H1 (cell line): ENCODE results near the gene STT3B. TPM values are rescaled to one million over a fixed set of nuclear protein-coding genes. Genes with fewer than 3 reads are reported as not detected.

ENCODE experiments used
- CTCF ChIA-PET: fragments of 300-600 bp; sonication (Branson Sonifier 250); formaldehyde crosslinking; loops from one replicate; lab custom pipeline; 2021; ENCODE audit not compliant: partially characterized antibody; lab: Charles Lee
- POLR2A ChIA-PET: fragments of 300-600 bp; sonication (Branson Sonifier 250); formaldehyde crosslinking; loops from one replicate; lab custom pipeline; 2021; ENCODE audit warnings: inconsistent platforms; ENCODE audit not compliant: partially characterized antibody; lab: Charles Lee
- DNase-seq, 2 experiments: peaks; one replicate each; pipeline versions ENCODE4 v3.0.0 to v3.0.0-alpha.2; 2010 to 2022; ENCODE audit warnings: low spot score in 2 of 2, low read depth in 1 of 2, mixed read lengths in 1 of 2
- FAIRE-seq: peaks from 2 replicates; lab custom pipeline; 2011; peaks lifted over from hg19 to GRCh38; lab: Jason Lieb, UNC
- H2AFZ ChIP-seq: 2 replicates; pipeline ENCODE4 v1.8.1; 2012; ENCODE audit warnings: low read length, inconsistent platforms
- H2AK5ac ChIP-seq: 2 replicates; pipeline ENCODE4 v1.6.1; 2013; ENCODE audit warnings: low read depth, low read length
- H2BK120ac ChIP-seq: replicated peaks from 2 replicates; pipeline ENCODE3; 2013; ENCODE audit warnings: low read depth, low read length, inconsistent platforms
- H2BK12ac ChIP-seq: 2 replicates; pipeline ENCODE4 v1.6.1; 2013; ENCODE audit warnings: low read depth, low read length
- H2BK15ac ChIP-seq: 2 replicates; pipeline ENCODE4 v1.6.1; 2013; ENCODE audit warnings: low read length
- H2BK20ac ChIP-seq: 2 replicates; pipeline ENCODE4 v1.6.1; 2013; ENCODE audit warnings: low read length
- H2BK5ac ChIP-seq: 2 replicates; pipeline ENCODE4 v1.6.1; 2013; ENCODE audit warnings: low read depth, low read length
- H3K14ac ChIP-seq: 2 replicates; pipeline ENCODE4 v1.6.1; 2013; ENCODE audit warnings: inconsistent platforms; ENCODE audit not compliant: insufficient read length
- H3K18ac ChIP-seq: 2 replicates; pipeline ENCODE4 v1.6.1; 2013; ENCODE audit warnings: low read length; ENCODE audit errors: extremely low read depth
- H3K23ac ChIP-seq: 2 replicates; pipeline ENCODE4 v1.6.1; 2013; ENCODE audit warnings: inconsistent platforms; ENCODE audit not compliant: insufficient read length
- H3K23me2 ChIP-seq: 2 replicates; pipeline ENCODE4 v1.6.1; 2013; ENCODE audit warnings: low read depth, low read length
- H3K27ac ChIP-seq: 2 replicates; pipeline ENCODE4 v1.6.1; 2011; ENCODE audit warnings: low read depth, low read length, inconsistent platforms
- H3K27me3 ChIP-seq, 4 experiments: replicated peaks in 1 of 4; 1 replicate in 1 of 4; 2 replicates in 3 of 4; pipeline versions ENCODE4 v1.6.1 to v1.8.1; 2011 to 2013; ENCODE audit warnings: low read length in 3 of 4, mild to moderate bottlenecking in 3 of 4, inconsistent platforms in 2 of 4, mixed read lengths in 2 of 4, moderate library complexity in 1 of 4; ENCODE audit not compliant: control insufficient read depth in 3 of 4, insufficient read depth in 3 of 4; ENCODE audit errors: extremely low read depth in 1 of 4
- H3K36me3 ChIP-seq, 4 experiments: 2 replicates each; pipeline versions ENCODE4 v1.6.1 to v1.8.1; 2011 to 2013; ENCODE audit warnings: mild to moderate bottlenecking in 4 of 4, low read length in 3 of 4, moderate library complexity in 2 of 4, control low read depth in 1 of 4, inconsistent platforms in 1 of 4; ENCODE audit not compliant: insufficient read depth in 4 of 4, control insufficient read depth in 2 of 4
- H3K4ac ChIP-seq: replicated peaks from 2 replicates; pipeline ENCODE3; 2013; ENCODE audit warnings: low read length, low read depth, mixed read lengths, inconsistent platforms; ENCODE audit not compliant: insufficient read length
- H3K4me1 ChIP-seq, 4 experiments: replicated peaks in 1 of 4; 1 replicate in 1 of 4; 2 replicates in 3 of 4; pipeline versions ENCODE4 v1.6.1 to v1.8.1; 2011 to 2013; ENCODE audit warnings: low read length in 3 of 4, inconsistent platforms in 2 of 4, mixed read lengths in 1 of 4; ENCODE audit not compliant: insufficient read depth in 4 of 4, control insufficient read depth in 3 of 4
- H3K4me2 ChIP-seq, 2 experiments: 2 replicates each; pipeline versions ENCODE4 v1.6.1 to v1.8.1; 2011 to 2013; ENCODE audit warnings: low read depth in 2 of 2, low read length in 2 of 2, control low read depth in 1 of 2, inconsistent platforms in 1 of 2, mild to moderate bottlenecking in 1 of 2; ENCODE audit not compliant: insufficient read depth in 1 of 2
- H3K4me3 ChIP-seq, 4 experiments: fragments of 200-600, 300-600 bp in 1 of 4; sonication (generic), shearing (Covaris generic), sonication (Bioruptor Twin) in 1 of 4; 2 replicates each; pipeline versions ENCODE4 v1.5.1 to v1.8.1; 2011 to 2016; ENCODE audit warnings: low read length in 4 of 4, low read depth in 3 of 4, control low read depth in 2 of 4, inconsistent platforms in 2 of 4, mild to moderate bottlenecking in 2 of 4, mixed read lengths in 1 of 4, moderate library complexity in 1 of 4; ENCODE audit not compliant: insufficient read depth in 2 of 4; ENCODE audit errors: extremely low read depth in 1 of 4
- H3K56ac ChIP-seq: replicated peaks from 2 replicates; pipeline ENCODE3; 2013; ENCODE audit warnings: low read depth, mild to moderate bottlenecking, mixed read lengths, low read length, inconsistent platforms; ENCODE audit not compliant: insufficient read length
- H3K79me1 ChIP-seq: 2 replicates; pipeline ENCODE4 v1.6.1; 2013; ENCODE audit warnings: low read depth, low read length, control low read depth
- H3K79me2 ChIP-seq, 2 experiments: 2 replicates each; pipeline versions ENCODE4 v1.6.1 to v1.8.1; 2012 to 2013; ENCODE audit warnings: low read length in 2 of 2, mild to moderate bottlenecking in 2 of 2, inconsistent platforms in 1 of 2; ENCODE audit not compliant: insufficient read depth in 2 of 2, control insufficient read depth in 1 of 2
- H3K9ac ChIP-seq, 4 experiments: replicated peaks in 1 of 4; 1 replicate in 1 of 4; 2 replicates in 3 of 4; pipeline versions ENCODE4 v1.6.1 to v1.8.1; 2011 to 2013; ENCODE audit warnings: low read depth in 3 of 4, low read length in 3 of 4, control low read depth in 2 of 4, mild to moderate bottlenecking in 2 of 4, moderate library complexity in 2 of 4, inconsistent platforms in 1 of 4; ENCODE audit errors: extremely low read depth in 1 of 4
- H3K9me3 ChIP-seq, 2 experiments: 2 replicates each; pipeline versions ENCODE4 v1.6.1 to v1.8.1; 2012 to 2013; ENCODE audit warnings: mild to moderate bottlenecking in 2 of 2, moderate library complexity in 2 of 2, control low read depth in 1 of 2, inconsistent platforms in 1 of 2, low read depth in 1 of 2, low read length in 1 of 2, mixed read lengths in 1 of 2; ENCODE audit not compliant: insufficient read depth in 2 of 2
- H4K20me1 ChIP-seq, 2 experiments: replicated peaks in 1 of 2; 2 replicates each; pipeline versions ENCODE3 to v1.8.1; 2011 to 2013; ENCODE audit warnings: inconsistent platforms in 2 of 2, low read length in 2 of 2, mild to moderate bottlenecking in 1 of 2; ENCODE audit not compliant: insufficient read depth in 2 of 2, control insufficient read depth in 1 of 2
- H4K5ac ChIP-seq: 2 replicates; pipeline ENCODE4 v1.6.1; 2013; ENCODE audit warnings: low read length, low read depth, mixed read lengths, inconsistent platforms; ENCODE audit not compliant: insufficient read length
- H4K8ac ChIP-seq: 2 replicates; pipeline ENCODE4 v1.8.0; 2013; ENCODE audit warnings: mild to moderate bottlenecking, moderate library complexity, low read length, inconsistent platforms; ENCODE audit not compliant: insufficient read depth; ENCODE audit errors: extremely low read depth
- H4K91ac ChIP-seq: replicated peaks from 2 replicates; pipeline ENCODE3; 2013; ENCODE audit warnings: low read length, mixed read lengths, inconsistent platforms; ENCODE audit not compliant: insufficient read length
- ASH2L ChIP-seq: fragments of 200-600, 300-600 bp; sonication (generic); IDR thresholded peaks from one replicate; pipeline ENCODE4 v1.7.1; 2017; ENCODE audit warnings: low read length
- BRCA1 ChIP-seq: IDR thresholded peaks from 2 replicates; pipeline ENCODE4 v1.6.1; 2012; ENCODE audit warnings: low read depth, low read length, improper control_type of control experiment
- CTBP2 ChIP-seq: IDR thresholded peaks from 2 replicates; pipeline ENCODE4 v1.7.0; 2011; ENCODE audit warnings: borderline replicate concordance, mild to moderate bottlenecking, moderate library complexity, mixed read lengths, low read length; ENCODE audit not compliant: insufficient read depth, insufficient read length
- EP300 ChIP-seq, 2 experiments: IDR thresholded peaks; 1 replicate in 1 of 2; 2 replicates in 1 of 2; pipeline ENCODE4 v1.6.1; 2011 to 2012; ENCODE audit warnings: low read depth in 2 of 2, low read length in 2 of 2, mild to moderate bottlenecking in 2 of 2, borderline replicate concordance in 1 of 2, inconsistent platforms in 1 of 2, moderate library complexity in 1 of 2
- EZH2 ChIP-seq: fragments of 200-600 bp; sonication (generic); IDR thresholded peaks from 2 replicates; pipeline ENCODE4 v1.7.1; 2012; ENCODE audit warnings: low read depth, mild to moderate bottlenecking, moderate library complexity, low read length, inconsistent platforms; ENCODE audit not compliant: severe bottlenecking
- KDM1A ChIP-seq: fragments of 200-600, 300-600 bp; sonication (generic); IDR thresholded peaks from 2 replicates; pipeline ENCODE4 v1.7.1; 2016; ENCODE audit warnings: mild to moderate bottlenecking, low read length, borderline replicate concordance
- NANOG ChIP-seq: IDR thresholded peaks from 2 replicates; pipeline ENCODE4 v1.6.1; 2011; ENCODE audit warnings: low read length, low read depth, mild to moderate bottlenecking, inconsistent platforms; ENCODE audit not compliant: insufficient read depth, poor library complexity, severe bottlenecking
- SIRT6 ChIP-seq: IDR thresholded peaks from one replicate; pipeline ENCODE4 v1.7.1; 2012; ENCODE audit warnings: low read length, inconsistent platforms
- SRF ChIP-seq: IDR thresholded peaks from 2 replicates; pipeline ENCODE4 v1.6.1; 2011; ENCODE audit warnings: mild to moderate bottlenecking, low read depth, low read length, moderate library complexity
- ZNF274 ChIP-seq: IDR thresholded peaks from 2 replicates; pipeline ENCODE4 v1.7.0; 2012; ENCODE audit warnings: low read length, borderline replicate concordance; ENCODE audit errors: extremely low read depth
- WGBS, 2 experiments: shearing (Covaris generic) in 1 of 2; methylation state at CpG; one replicate each; pipeline versions ENCODE4 v1.1.6 to v1.1.7; 2013 to 2015; ENCODE audit warnings: low lambda C conversion rate in 2 of 2, mixed read lengths in 2 of 2, inconsistent platforms in 1 of 2, low coverage in 1 of 2, missing lambda C conversion rate in 1 of 2; ENCODE audit not compliant: insufficient replicate concordance in 2 of 2, insufficient coverage in 1 of 2, insufficient read length in 1 of 2; ENCODE audit errors: extremely low coverage in 1 of 2, missing lambda C conversion rate in 1 of 2; 5-methylcytosine and 5-hydroxymethylcytosine counted together
- polyA plus RNA-seq, 7 experiments: library from polyadenylated mRNA; depleted of rRNA in 3 of 7; stranded (reverse) in 5 of 7; unstranded in 2 of 7; fragments of >200 nt in 5 of 7; fragments of 200-250 nt in 2 of 7; gene quantifications; 1 replicate in 5 of 7; 2 replicates in 1 of 7; 4 replicates in 1 of 7; pipeline versions ENCODE4 v1.2.1 to v1.2.3, GENCODE V29; 2011 to 2013; ENCODE audit warnings: missing spikeins in 2 of 7, mixed read lengths in 2 of 7
- total RNA-seq: library from RNA; stranded (reverse); fragmentation: NEBNext Ultra II Directional; extraction: Animal tissue kit (Norgen Biotek cat#: 25700); gene quantifications from 2 replicates; pipeline ENCODE4 v1.2.1, GENCODE V29; 2021
- TF ChIP-seq, protein P1 (sequence below), 3 experiments: IDR thresholded peaks; 1 replicate in 2 of 3; 2 replicates in 1 of 3; pipeline versions ENCODE4 v1.5.1 to v1.6.1; 2011; ENCODE audit warnings: low read length in 3 of 3, mild to moderate bottlenecking in 3 of 3, inconsistent platforms in 2 of 3, low read depth in 1 of 3, moderate library complexity in 1 of 3; ENCODE audit not compliant: insufficient read depth in 1 of 3; ENCODE audit errors: control extremely low read depth in 1 of 3

STT3B gene
- total and polyA plus RNA-seq, 2 of the 8 experiments (the other 6 are each of a cell fraction or from before 2014, with no cell fraction given), result 43.5 to 134 TPM

DNA sequence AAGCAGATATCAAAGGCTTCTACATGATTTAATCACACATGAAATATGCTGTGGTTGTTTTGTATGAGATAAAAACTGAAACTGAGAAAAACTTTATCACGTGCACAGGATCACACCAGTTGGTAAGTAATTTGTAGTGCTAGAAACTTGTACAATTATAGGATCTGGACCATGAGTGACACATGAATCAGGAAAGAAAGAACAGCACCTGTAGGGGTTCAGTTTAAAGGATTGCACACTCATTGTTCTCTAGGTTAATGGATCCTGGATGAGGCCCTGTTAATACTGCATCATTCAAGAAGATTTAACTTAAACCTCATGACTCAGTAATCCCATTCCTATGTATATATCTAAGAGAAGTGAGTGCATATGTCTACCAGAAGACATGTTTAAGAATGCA, 87.9 kb downstream of the STT3B start:
- H3K36me3 ChIP-seq, result peaks cover 0 to 25% (median 3%) of the 10 kb centered on the region in 4 experiments; a peak in 2 of 8 replicates
- CTCF ChIA-PET, result no interaction called here
- TF ChIP-seq NANOG (no peak), ZNF274 (no peak), CTBP2 (no peak), SRF (no peak), EZH2 (no peak), EP300 (IDR thresholded peaks at IDR 0.05; ENCODE audit: borderline replicate concordance in 1 of 2, low read depth in 2 of 2, low read length in 2 of 2) (no peak), BRCA1 (no peak), ASH2L (no peak), SIRT6 (no peak), KDM1A (no peak)
- TF ChIP-seq, protein P1, sequence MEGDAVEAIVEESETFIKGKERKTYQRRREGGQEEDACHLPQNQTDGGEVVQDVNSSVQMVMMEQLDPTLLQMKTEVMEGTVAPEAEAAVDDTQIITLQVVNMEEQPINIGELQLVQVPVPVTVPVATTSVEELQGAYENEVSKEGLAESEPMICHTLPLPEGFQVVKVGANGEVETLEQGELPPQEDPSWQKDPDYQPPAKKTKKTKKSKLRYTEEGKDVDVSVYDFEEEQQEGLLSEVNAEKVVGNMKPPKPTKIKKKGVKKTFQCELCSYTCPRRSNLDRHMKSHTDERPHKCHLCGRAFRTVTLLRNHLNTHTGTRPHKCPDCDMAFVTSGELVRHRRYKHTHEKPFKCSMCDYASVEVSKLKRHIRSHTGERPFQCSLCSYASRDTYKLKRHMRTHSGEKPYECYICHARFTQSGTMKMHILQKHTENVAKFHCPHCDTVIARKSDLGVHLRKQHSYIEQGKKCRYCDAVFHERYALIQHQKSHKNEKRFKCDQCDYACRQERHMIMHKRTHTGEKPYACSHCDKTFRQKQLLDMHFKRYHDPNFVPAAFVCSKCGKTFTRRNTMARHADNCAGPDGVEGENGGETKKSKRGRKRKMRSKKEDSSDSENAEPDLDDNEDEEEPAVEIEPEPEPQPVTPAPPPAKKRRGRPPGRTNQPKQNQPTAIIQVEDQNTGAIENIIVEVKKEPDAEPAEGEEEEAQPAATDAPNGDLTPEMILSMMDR (IDR thresholded peaks at IDR 0.05; ENCODE audit: control extremely low read depth in 1 of 3, insufficient read depth in 1 of 3, low read depth in 1 of 3, low read length in 3 of 3), result no peak

More for the DNA sequence above, 87.9 kb downstream of the STT3B start:
- Histone ChIP-seq H3K18ac (no peak overlapping the region), H3K4me1 (peaks cover 0 to 5% (median 0%) of the 10 kb centered on the region in 4 experiments; a peak in 1 of 7 replicates), H3K56ac (no peak overlapping the region), H3K4me2 (no peak overlapping the region), H3K27ac (no peak overlapping the region), H3K9me3 (no peaks in the 10 kb centered on the region), H3K4ac (no peak overlapping the region), H3K79me1 (no peaks in the 10 kb centered on the region), H3K23ac (no peak overlapping the region), H3K79me2 (no peaks in the 10 kb centered on the region), H2BK20ac (no peak overlapping the region), H4K8ac (no peak overlapping the region), H3K9ac (no peak overlapping the region), H2AFZ (no peak overlapping the region), H2BK15ac (no peak overlapping the region), H3K27me3 (peaks cover 0 to 1% (median 0%) of the 10 kb centered on the region in 4 experiments; a peak in 1 of 7 replicates), H4K20me1 (peaks cover 0 to 2% of the 10 kb centered on the region in 2 experiments), H4K5ac (no peak overlapping the region), H3K14ac (no peak overlapping the region), H2AK5ac (no peak overlapping the region), H2BK5ac (no peak overlapping the region), H2BK120ac (no peak overlapping the region), H3K4me3 (no peak overlapping the region), H2BK12ac (no peak overlapping the region), H3K23me2 (no peaks in the 10 kb centered on the region), H4K91ac (no peak overlapping the region)
- no peak for DNase-seq
- 87% methylated on average over 1 of the region's 1 CpG; no CpG with 5 or more reads in 1 of the 2 experiments for WGBS, 2 experiments
- POLR2A ChIA-PET, result no interaction called here
- no peak for FAIRE-seq
